GDM1 (cell line): Measurements from ENCODE around the gene ZBTB20.

Experiments used
- DNase-seq: peaks from one replicate; lab custom pipeline; 2025; lab: John Stamatoyannopoulos, UW

Gene ZBTB20

DNA sequence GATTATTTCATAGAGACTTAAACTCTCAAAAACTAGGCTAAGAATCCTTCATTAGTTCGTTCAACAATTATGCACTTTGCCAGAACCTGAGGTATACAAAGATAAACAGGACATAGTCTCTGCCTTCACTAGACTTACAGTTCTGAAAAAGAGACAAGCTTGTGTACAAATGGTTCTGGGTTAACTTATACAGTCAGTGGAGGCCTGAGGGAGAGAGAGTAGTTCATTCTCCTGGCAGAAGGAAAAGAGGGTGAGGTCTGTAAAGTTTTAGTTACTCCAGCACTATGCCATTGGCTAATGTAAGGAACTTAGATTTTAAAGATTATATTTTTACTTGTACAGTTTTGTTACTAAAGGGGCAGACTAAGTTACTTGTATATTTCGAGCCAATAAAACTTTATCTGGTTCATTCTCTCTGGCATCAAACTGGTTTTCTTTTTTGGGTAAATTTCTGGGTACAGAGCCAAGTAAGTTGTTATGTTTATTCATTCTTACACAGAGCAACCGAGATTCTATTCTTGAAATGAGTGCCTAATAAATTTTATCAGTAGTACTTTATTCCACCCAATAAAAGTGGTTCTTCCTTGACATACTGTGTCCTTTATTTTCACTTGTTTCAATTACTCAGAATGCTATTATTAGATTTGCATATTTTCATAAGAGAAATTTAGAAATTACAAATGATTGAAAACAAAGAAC, 574.6 kb downstream of the ZBTB20 start:
- no peak for DNase-seq

DNA sequence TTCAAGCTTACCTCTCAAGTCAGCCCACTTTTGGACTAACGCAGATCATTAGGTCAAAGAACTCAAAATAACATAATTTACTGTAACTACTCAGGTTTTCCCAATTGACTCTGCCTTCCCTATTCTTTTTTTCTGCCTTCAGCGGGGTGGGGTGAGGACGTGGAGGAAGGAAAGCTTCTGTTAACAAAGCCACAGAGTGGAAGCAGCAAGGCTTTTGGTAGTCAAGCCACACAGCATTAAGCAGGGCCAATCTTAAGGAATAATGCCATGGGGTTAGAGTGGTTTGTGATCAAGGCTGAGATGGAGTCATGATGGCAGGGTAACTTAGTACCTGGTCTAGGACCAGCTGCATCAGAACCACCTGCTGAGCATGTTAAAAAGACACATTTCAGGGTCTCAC, 575.7 kb downstream of the ZBTB20 start:
- DNase-seq = no peak

GRCh38 chr3:114569186-114569585, 577.9 kb downstream of the ZBTB20 start:
- DNase-seq = no peak

DNA sequence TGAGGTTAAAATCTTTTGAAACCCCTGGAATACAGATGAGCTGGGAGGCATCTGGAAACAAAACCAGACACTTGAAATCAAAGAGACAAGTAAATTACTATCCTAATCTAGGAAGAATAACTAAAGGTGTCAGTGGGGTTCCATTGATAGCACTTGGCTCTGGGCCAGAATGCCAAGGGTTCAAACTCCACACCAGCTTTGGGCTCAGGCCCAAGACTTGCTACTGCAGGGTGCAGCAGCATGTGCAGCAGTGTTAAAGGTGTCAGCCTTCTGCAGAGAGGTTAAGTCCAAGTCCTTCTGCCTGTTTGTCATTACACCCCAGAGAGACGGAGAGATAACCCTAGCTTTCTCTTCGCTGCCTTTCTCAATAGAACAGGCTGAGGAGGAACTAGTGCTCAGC, 579.3 kb downstream of the ZBTB20 start:
- no peak for DNase-seq

DNA sequence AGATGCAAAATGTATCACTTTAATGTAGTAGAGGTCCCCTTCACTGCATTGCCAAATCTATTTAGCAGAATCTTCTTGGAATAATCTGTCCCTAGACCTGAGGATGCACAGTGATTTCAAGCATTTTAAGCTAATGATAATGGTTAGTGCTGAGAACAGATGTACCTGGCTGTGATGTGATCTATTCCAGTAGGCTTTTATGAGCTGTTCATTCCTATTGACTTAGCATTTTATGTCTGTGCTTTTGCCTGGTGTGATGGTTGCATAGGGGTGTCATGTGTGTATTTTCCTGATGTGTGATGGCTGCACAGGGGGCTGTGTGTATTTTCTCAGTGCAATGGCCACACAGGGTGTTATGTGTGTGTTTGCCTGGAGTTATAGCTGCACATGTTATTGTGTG, 580.3 kb downstream of the ZBTB20 start:
- no peak for DNase-seq

GRCh38 chr3:114566162-114566755, 580.8 kb downstream of the ZBTB20 start:
- DNase-seq = no peak

DNA sequence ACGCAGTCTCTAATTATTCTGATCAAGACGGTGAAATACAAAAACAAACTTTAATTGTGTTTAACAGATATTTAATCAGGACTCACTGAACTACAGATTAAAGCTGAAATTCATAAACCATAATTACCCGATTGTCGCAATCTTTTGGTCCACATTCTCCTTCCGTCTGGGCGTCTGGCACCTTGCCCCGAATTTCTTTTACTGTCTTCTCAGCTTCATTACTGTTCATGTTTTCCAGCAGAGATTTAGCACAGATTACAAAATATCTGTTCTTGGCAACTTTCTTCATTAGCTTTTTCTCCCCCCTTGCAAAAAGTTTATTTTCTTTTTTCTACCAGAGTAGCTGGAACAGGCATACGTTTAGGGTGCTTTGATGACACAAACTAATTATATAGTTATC, 581.9 kb downstream of the ZBTB20 start:
- no peak for DNase-seq

GRCh38 chr3:114563720-114564119, 583.4 kb downstream of the ZBTB20 start:
- DNase-seq = no peak

GRCh38 chr3:114562557-114562956, 584.5 kb downstream of the ZBTB20 start:
- no peak for DNase-seq

DNA sequence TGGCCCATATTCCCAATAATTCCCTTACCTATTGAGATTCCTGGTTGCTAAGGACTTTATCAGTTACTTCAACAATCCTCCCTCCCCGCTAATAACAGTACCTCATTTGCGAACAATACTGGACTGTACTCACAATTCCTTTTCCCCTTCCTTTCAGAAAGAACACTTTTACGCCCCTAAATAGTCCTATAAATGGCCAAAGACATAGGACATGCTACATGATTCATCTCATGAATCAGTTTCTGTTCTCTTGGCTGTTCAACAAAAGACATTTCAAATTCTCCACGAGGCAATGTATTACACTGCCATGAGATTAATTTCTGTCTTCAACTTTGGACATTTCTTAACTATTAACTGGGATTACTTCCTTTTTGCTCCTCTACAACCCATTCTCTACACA, 588.8 kb downstream of the ZBTB20 start:
- DNase-seq = no peak

GRCh38 chr3:114557791-114558190, 589.3 kb downstream of the ZBTB20 start:
- DNase-seq = no peak

GRCh38 chr3:114556657-114557213, 590.4 kb downstream of the ZBTB20 start:
- no peak for DNase-seq

DNA sequence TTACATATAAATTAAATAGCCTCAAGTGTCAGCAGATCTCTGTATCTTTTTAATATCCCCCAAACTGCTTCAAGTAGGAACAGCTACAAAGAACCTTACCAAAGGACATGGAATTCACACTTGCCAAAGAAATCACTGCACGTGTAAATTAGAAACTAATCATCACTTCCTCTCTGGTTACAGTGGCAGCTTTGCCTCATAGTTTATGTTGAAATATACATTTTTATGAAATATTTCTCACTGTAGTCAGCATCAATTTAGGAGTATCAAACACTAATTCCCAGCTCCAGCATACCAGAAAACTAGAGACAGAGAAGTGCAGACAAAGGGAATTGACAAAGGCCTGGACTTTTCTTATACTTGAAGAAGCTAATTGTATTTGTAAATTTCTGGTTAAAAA, 592.4 kb downstream of the ZBTB20 start:
- no peak for DNase-seq

DNA sequence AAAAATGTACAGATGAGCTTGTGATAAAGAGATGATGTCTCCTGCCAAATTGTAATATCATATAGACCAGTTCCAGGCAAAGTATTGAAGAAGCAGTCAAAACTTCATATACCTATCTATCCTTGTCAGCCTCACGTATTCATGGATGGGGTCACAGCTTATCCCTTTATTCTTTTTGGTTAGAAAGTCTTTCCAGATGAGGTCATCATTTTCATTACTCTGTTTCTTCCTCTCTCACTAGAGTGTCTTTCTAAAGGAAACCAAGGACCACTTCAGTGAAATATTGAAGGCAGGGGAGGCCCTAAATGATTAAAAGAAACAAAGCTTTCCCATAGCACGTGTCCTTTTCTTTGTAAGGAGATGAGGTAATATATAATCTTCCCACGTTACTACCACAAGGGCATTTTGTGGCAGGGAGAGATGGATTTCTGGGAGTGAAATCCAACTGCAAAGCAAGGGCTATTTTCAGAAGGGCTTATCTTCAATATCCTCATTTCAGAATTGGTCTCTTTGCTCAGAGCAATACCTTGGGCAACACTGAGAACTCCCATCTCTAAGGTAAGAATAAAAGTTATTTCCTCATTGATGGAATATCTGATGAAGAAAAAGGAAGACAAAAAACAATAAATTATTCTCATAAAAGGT, 593.0 kb downstream of the ZBTB20 start:
- DNase-seq = no peak

- no peak for DNase-seq
These were observed 594.6 kb downstream of the ZBTB20 start for GRCh38 chr3:114552527-114552812.

- DNase-seq = no peak
These were observed 595.1 kb downstream of the ZBTB20 start for GRCh38 chr3:114551770-114552526.

DNA sequence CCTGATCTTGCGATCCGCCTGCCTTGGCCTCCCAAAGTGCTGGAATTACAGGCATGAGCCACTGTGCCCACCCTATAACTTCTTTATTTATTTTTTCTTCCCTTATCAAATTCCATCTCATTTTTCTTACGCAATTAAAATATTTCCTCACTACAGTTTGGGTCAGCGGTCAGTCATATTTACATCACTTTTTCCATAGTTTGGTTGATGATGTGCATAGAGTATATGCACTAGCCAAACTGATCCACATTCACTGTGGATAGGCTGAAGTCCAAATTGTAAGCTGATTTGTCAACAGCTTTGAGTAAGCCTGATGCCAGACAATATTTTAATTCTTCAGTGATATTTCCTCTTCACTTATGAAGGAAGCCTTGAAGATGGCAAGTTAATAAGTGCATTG, 596.9 kb downstream of the ZBTB20 start:
- no peak for DNase-seq

- DNase-seq = no peak
These were observed 601.9 kb downstream of the ZBTB20 start for GRCh38 chr3:114545193-114545592.

GRCh38 chr3:114542359-114542758, 604.7 kb downstream of the ZBTB20 start:
- DNase-seq = no peak

DNA sequence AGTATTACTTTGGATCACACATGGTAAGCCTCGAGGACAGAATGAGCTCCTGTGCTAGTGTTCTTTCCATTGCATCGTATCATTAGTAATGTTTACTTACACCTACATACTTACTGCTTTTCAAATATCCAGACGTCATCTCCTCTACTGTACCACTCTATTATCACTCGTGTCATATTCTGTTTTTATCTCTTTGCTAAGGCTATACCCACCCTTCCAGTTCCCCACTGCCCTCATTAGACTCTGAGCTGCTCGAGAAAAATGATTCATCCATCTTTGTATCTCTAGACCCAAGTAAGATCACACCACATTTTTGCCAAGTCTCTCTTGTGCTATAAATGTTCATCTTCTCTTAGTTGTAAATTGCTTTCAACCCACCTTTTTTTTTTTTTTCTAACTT, 607.6 kb downstream of the ZBTB20 start:
- no peak for DNase-seq

DNA sequence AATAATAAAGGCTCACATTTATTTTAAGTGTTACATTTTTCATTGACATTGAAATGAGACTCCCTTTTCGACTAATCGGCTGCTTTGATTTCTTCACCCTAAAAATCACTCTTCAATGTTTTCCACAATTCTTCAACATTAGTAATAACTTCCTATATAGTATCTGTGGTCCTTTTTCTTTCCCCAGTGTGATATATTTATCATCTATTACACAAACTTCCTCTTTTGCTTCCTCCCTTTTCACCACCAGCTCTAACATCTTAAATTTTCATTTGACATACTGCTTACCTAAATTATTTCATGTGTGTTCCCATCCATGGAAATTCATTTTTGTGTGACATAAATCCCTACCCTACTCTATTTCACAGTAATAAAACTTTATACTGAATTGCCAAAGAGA, 608.9 kb downstream of the ZBTB20 start:
- DNase-seq = no peak

DNA sequence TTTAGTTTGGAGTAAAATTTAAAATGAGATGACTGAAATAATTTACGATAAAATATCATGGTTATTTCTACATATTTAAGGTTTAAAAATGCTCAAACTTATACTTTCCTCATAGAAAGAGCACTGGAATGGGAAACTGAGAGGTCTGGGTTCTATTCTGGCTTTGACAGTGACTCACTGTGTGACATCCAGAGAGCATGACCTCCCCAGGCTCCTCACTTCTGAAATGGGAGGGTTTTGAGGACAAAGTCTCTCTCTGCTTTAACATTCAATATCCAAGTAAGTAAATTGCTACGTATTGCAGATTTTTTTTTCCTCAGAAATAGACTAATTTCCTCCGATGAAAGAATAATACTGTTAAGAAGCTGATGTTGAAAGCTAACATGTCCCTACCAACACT, 618.6 kb downstream of the ZBTB20 start:
- DNase-seq = no peak
